Sigmoid colon (tissue), 7 donors: ENCODE data around the gene COL4A4. TPM values are rescaled to one million over a fixed set of nuclear protein-coding genes. Genes with fewer than 3 reads are reported as not detected.

ENCODE experiments used
- DNase-seq: peaks from one replicate; pipeline ENCODE4 v3.0.0-alpha.2; 2019
- H3K27ac ChIP-seq, 4 donors: fragments of 200-600 bp; sonication (generic); one replicate each; pipeline ENCODE4 v1.5.1; 2016 to 2019; ENCODE audit warnings: mild to moderate bottlenecking in 1 of 4
- H3K27me3 ChIP-seq, 3 donors: fragments of 200-600 bp; sonication (generic); one replicate each; pipeline ENCODE4 v1.5.1; 2019; ENCODE audit warnings: mild to moderate bottlenecking in 1 of 3
- H3K36me3 ChIP-seq, 4 donors: fragments of 200-600 bp; sonication (generic); one replicate each; pipeline ENCODE4 v1.5.1; 2016 to 2019
- H3K4me1 ChIP-seq, 4 donors: fragments of 200-600 bp; sonication (generic); one replicate each; pipeline ENCODE4 v1.5.1; 2017 to 2019
- H3K4me3 ChIP-seq, 4 donors: fragments of 200-600 bp; sonication (generic); one replicate each; pipeline ENCODE4 v1.5.1; 2017 to 2019; ENCODE audit warnings: mild to moderate bottlenecking in 2 of 4, moderate library complexity in 1 of 4
- H3K9me3 ChIP-seq, 4 donors: fragments of 200-600 bp in 3 of 4; sonication (generic) in 3 of 4; one replicate each; pipeline versions ENCODE4 v1.5.1 to v1.6.1; 2013 to 2019
- CTCF ChIP-seq, 4 experiments: fragments of 450-650 bp in 3 of 4; fragments of 200-600 bp in 1 of 4; IDR thresholded peaks; one replicate each; pipeline ENCODE4 v1.5.1; 2016 to 2019; ENCODE audit warnings: antibody characterized with exemption in 4 of 4, mild to moderate bottlenecking in 3 of 4, moderate library complexity in 2 of 4
- EP300 ChIP-seq, 4 donors: sonication (generic); formaldehyde crosslinking; IDR thresholded peaks; one replicate each; pipeline ENCODE4 v1.6.1; 2017; ENCODE audit warnings: antibody characterized with exemption in 4 of 4
- POLR2A ChIP-seq, 2 donors: fragments of 450-650 bp; IDR thresholded peaks; one replicate each; pipeline ENCODE4 v1.6.1; 2016; ENCODE audit warnings: antibody characterized with exemption in 2 of 2, mild to moderate bottlenecking in 2 of 2, moderate library complexity in 2 of 2
- POLR2AphosphoS5 ChIP-seq, 4 donors: sonication (generic); formaldehyde crosslinking; IDR thresholded peaks; one replicate each; pipeline ENCODE4 v1.6.1; 2017; ENCODE audit warnings: antibody characterized with exemption in 4 of 4
- WGBS, 2 donors: extraction: QIAGEN DNeasy Blood & Tissue Kit; methylation state at CpG; one replicate each; pipeline ENCODE4 v1.1.7; 2013; 5-methylcytosine and 5-hydroxymethylcytosine counted together
- intact Hi-C: fragments of 100-400 bp; cut with DNase I; formaldehyde crosslinking; loops from one replicate; pipeline ENCODE4 v1.15.1; 2023
- polyA plus RNA-seq, 3 donors: library from polyadenylated mRNA; stranded (reverse); fragments of 200-250 nt; gene quantifications; one replicate each; pipeline ENCODE4 v1.2.3, GENCODE V29; 2013
- total RNA-seq, 4 donors: library from RNA; depleted of rRNA; stranded (reverse); fragments of >200 nt; gene quantifications; one replicate each; pipeline ENCODE4 v1.1.0, GENCODE V29; 2016
- donor health status: healthy with polysubstance abuse.
- donor health status: Bipolar disorder and iron deficiency.
- donor health status: healthy.

The COL4A4 gene
- total and polyA plus RNA-seq, 7 donors = 0.49 to 1.6 (median 1.2) TPM; not detected in 2

DNA sequence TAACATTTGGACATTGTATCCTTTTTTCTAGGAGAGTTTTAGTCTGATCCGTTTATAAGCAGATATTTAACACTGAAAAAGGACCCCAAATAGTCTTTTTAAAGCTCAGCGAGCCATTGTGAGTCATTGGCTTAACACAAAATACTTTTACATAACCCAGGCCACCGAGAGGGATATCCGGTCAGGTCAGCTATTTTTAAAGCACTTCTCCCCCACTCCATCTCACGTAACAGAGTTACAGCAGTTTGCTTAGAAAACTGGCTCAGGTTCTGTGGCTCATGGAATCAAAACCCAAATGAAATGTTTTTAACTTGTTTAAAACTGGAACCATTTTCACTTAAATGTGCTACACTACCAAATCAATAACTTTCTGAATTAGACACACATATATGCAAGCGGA is 24.3 kb upstream of the COL4A4 start:
- no peak for DNase-seq
- Histone ChIP-seq H3K27me3 (no peaks in the 10 kb centered on the region), H3K36me3 (no peaks in the 10 kb centered on the region), H3K27ac (peak overlapping the region in 1 of 4 donors; percentile 16), H3K4me1 (peaks cover 0 to 12% (median 0%) of the 10 kb centered on the region in 4 donors), H3K9me3 (no peaks in the 10 kb centered on the region), H3K4me3 (no peak overlapping the region)
- no peak for TF ChIP-seq CTCF (IDR thresholded peaks at IDR 0.05)
- peak in 2 of 4 donors; percentile 12 to 21 for TF ChIP-seq POLR2AphosphoS5 (IDR thresholded peaks at IDR 0.05)
- WGBS, 2 donors = 57 to 74% methylated on average over 6 of the region's 6 CpGs
- intact Hi-C loops = no loop called here

GRCh38 chr2:227186751-227187150 is 22.7 kb upstream of the COL4A4 start:
- Histone ChIP-seq H3K27ac (no peak overlapping the region), H3K4me3 (no peak overlapping the region), H3K27me3 (no peaks in the 10 kb centered on the region), H3K9me3 (no peaks in the 10 kb centered on the region), H3K4me1 (peaks cover 0 to 12% (median 0%) of the 10 kb centered on the region in 4 donors), H3K36me3 (no peaks in the 10 kb centered on the region)
- TF ChIP-seq POLR2AphosphoS5 (IDR thresholded peaks at IDR 0.05) (no peak), EP300 (IDR thresholded peaks at IDR 0.05) (no peak), POLR2A (IDR thresholded peaks at IDR 0.05) (no peak), CTCF (IDR thresholded peaks at IDR 0.05) (no peak)
- DNase-seq = no peak
- WGBS, 2 donors = 33 to 42% methylated on average over 1 of the region's 1 CpG
- intact Hi-C loops = no loop called here

DNA sequence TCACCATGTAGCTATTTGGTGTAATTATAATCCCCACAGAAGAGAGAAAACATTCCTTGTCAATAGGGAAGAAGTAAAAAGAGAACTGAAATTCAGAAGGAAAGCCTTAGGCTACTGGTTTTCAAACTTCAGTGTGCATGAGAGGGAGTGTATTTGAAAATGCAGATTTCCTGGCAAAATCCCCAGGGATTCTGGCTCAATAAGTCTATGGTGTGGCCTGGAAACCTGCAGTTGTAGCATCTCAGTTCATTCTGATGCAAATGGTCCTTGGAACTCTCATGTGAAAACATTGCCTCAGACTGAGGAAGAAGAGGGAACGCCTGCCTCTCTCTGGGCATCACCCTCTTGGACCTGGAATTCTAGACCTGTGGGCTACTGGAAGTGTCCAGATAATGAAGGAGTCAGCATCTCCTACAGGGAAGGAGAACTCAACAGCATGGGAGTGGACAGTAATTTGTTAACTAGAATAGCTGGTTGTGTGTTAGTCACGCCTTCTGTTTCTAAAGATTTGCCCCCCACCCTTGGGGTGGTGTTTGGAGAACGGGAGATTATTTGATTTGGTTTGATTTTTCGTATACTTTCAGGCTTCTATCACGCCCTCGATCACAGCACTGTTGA is 21.7 kb upstream of the COL4A4 start:
- no peak for DNase-seq

GRCh38 chr2:227183657-227184367 is 19.8 kb upstream of the COL4A4 start:
- 55 to 87% methylated on average over 2 of the region's 2 CpGs for WGBS, 2 donors
- no peaks in the 10 kb centered on the region for H3K36me3 ChIP-seq
- TF ChIP-seq POLR2A (IDR thresholded peaks at IDR 0.05) = no peak
- TF ChIP-seq POLR2AphosphoS5 (IDR thresholded peaks at IDR 0.05) = no peak
- TF ChIP-seq EP300 (IDR thresholded peaks at IDR 0.05) = no peak
- no peak for TF ChIP-seq CTCF (IDR thresholded peaks at IDR 0.05)
- no peaks in the 10 kb centered on the region for H3K9me3 ChIP-seq
- intact Hi-C loops = no loop called here
- no peak overlapping the region for H3K4me3 ChIP-seq
- DNase-seq = no peak
- H3K4me1 ChIP-seq = peaks cover 0 to 12% (median 0%) of the 10 kb centered on the region in 4 donors
- H3K27ac ChIP-seq = no peak overlapping the region
- H3K27me3 ChIP-seq = no peaks in the 10 kb centered on the region

More for the DNA sequence above, 21.7 kb upstream of the COL4A4 start:
- intact Hi-C loops = no loop called here
- H3K27me3 ChIP-seq = no peaks in the 10 kb centered on the region
- WGBS, 2 donors = 78 to 85% methylated on average over 6 of the region's 6 CpGs
- H3K27ac ChIP-seq = no peak overlapping the region
- H3K9me3 ChIP-seq = no peaks in the 10 kb centered on the region
- TF ChIP-seq POLR2A (IDR thresholded peaks at IDR 0.05) (no peak), POLR2AphosphoS5 (IDR thresholded peaks at IDR 0.05) (no peak), EP300 (IDR thresholded peaks at IDR 0.05) (no peak), CTCF (IDR thresholded peaks at IDR 0.05) (no peak)
- H3K4me1 ChIP-seq = peaks cover 0 to 12% (median 0%) of the 10 kb centered on the region in 4 donors
- no peaks in the 10 kb centered on the region for H3K36me3 ChIP-seq
- no peak overlapping the region for H3K4me3 ChIP-seq
